Measurements from ENCODE around the gene PHETA2. TPM values are rescaled to one million over a fixed set of nuclear protein-coding genes. Genes with fewer than 3 reads are reported as not detected.
"Not testable (repeated sequence)": the region's sequence is repeated elsewhere in the genome, so short reads cannot be mapped to it uniquely, and the experiment has no call there.

Gene PHETA2
- polyA plus RNA-seq, 6 donors from 2014 or later: 0.43 to 2.1 (median 0.67) TPM

- peak overlapping the region in 1 of 6 donors; percentile 6 for H3K27ac Mint-ChIP-seq
- peaks cover 28 to 33% of the 10 kb centered on the region in 2 donors for H3K36me3 Mint-ChIP-seq
- no peak for ATAC-seq (ENCODE audit: low read depth in 2 of 2)
- peaks cover 0 to 2% (median 0%) of the 10 kb centered on the region in 3 donors for H3K4me1 Mint-ChIP-seq
- H3K9me3 Mint-ChIP-seq: peaks cover 0 to 5% (median 0%) of the 10 kb centered on the region in 7 donors
- no peak for DNase-seq
- peak overlapping the region in 1 of 8 donors; percentile 12 for H3K4me3 Mint-ChIP-seq
- no peaks in the 10 kb centered on the region for H3K27me3 Mint-ChIP-seq
Measured at GRCh38 chr22:42062506-42063170, 11.4 kb upstream of the PHETA2 start.

GRCh38 chr22:42064629-42065028 is 9.4 kb upstream of the PHETA2 start:
- ATAC-seq (ENCODE audit: low read depth in 2 of 2): no peak
- H3K4me1 Mint-ChIP-seq: peaks cover 0 to 13% (median 1%) of the 10 kb centered on the region in 3 donors
- no peaks in the 10 kb centered on the region for H3K27me3 Mint-ChIP-seq
- no peaks in the 10 kb centered on the region for H3K9me3 Mint-ChIP-seq
- H3K36me3 Mint-ChIP-seq: peaks cover 23 to 26% of the 10 kb centered on the region in 2 donors
- DNase-seq: no peak
- no peak overlapping the region for H3K27ac Mint-ChIP-seq
- H3K4me3 Mint-ChIP-seq: no peak overlapping the region

- peaks cover 9 to 21% (median 11%) of the 10 kb centered on the region in 3 donors for H3K4me1 Mint-ChIP-seq
- ATAC-seq (ENCODE audit: low read depth in 2 of 2) (no peak), DNase-seq (no peak)
- no peak overlapping the region for H3K4me3 Mint-ChIP-seq
- no peaks in the 10 kb centered on the region for H3K9me3 Mint-ChIP-seq
- peaks cover 23 to 26% of the 10 kb centered on the region in 2 donors for H3K36me3 Mint-ChIP-seq
- H3K27me3 Mint-ChIP-seq: no peaks in the 10 kb centered on the region
- peak overlapping the region in 1 of 6 donors; percentile 67 for H3K27ac Mint-ChIP-seq
Measured at GRCh38 chr22:42065438-42066125, 8.5 kb upstream of the PHETA2 start.

- no peaks in the 10 kb centered on the region for H3K9me3 Mint-ChIP-seq
- H3K27ac Mint-ChIP-seq: no peak overlapping the region
- peaks cover 15 to 28% (median 17%) of the 10 kb centered on the region in 3 donors for H3K4me1 Mint-ChIP-seq
- ATAC-seq (ENCODE audit: low read depth in 2 of 2) (no peak), DNase-seq (no peak)
- H3K4me3 Mint-ChIP-seq: no peak overlapping the region
- peaks cover 21 to 23% of the 10 kb centered on the region in 2 donors for H3K36me3 Mint-ChIP-seq
- no peaks in the 10 kb centered on the region for H3K27me3 Mint-ChIP-seq
Measured at GRCh38 chr22:42066126-42066761, 7.8 kb upstream of the PHETA2 start.

GRCh38 chr22:42066937-42067336 is 7.1 kb upstream of the PHETA2 start:
- H3K27me3 Mint-ChIP-seq: no peaks in the 10 kb centered on the region
- no peak for ATAC-seq (ENCODE audit: low read depth in 2 of 2)

GRCh38 chr22:42067671-42068251 is 6.3 kb upstream of the PHETA2 start:
- Mint-ChIP-seq H3K27me3 (no peaks in the 10 kb centered on the region), H3K36me3 (peaks cover 19 to 23% of the 10 kb centered on the region in 2 donors), H3K4me3 (no peak overlapping the region), H3K27ac (peak overlapping the region in 1 of 6 donors; percentile 86), H3K4me1 (peaks cover 19 to 38% (median 26%) of the 10 kb centered on the region in 3 donors), H3K9me3 (no peaks in the 10 kb centered on the region)
- no peak for DNase-seq
- no peak for ATAC-seq (ENCODE audit: low read depth in 2 of 2)

More at GRCh38 chr22:42066937-42067336, 7.1 kb upstream of the PHETA2 start:
- no peak overlapping the region for H3K27ac Mint-ChIP-seq
- no peak for DNase-seq
- no peak overlapping the region for H3K4me3 Mint-ChIP-seq
- H3K36me3 Mint-ChIP-seq: peaks cover 19 to 23% of the 10 kb centered on the region in 2 donors
- no peaks in the 10 kb centered on the region for H3K9me3 Mint-ChIP-seq
- peaks cover 17 to 34% (median 23%) of the 10 kb centered on the region in 3 donors for H3K4me1 Mint-ChIP-seq

GRCh38 chr22:42068291-42068690 is 5.8 kb upstream of the PHETA2 start:
- Mint-ChIP-seq H3K36me3 (peaks cover 18 to 19% of the 10 kb centered on the region in 2 donors), H3K9me3 (no peaks in the 10 kb centered on the region), H3K27ac (no peak overlapping the region), H3K27me3 (no peaks in the 10 kb centered on the region), H3K4me1 (peaks cover 24 to 42% (median 31%) of the 10 kb centered on the region in 3 donors), H3K4me3 (peak overlapping the region in 1 of 8 donors; percentile 16)
- DNase-seq (no peak), ATAC-seq (ENCODE audit: low read depth in 2 of 2) (no peak)

GRCh38 chr22:42069801-42070516 is 4.1 kb upstream of the PHETA2 start:
- Mint-ChIP-seq H3K9me3 (no peaks in the 10 kb centered on the region), H3K36me3 (peaks cover 13 to 17% of the 10 kb centered on the region in 2 donors), H3K4me3 (peak overlapping the region; percentile 92 to 98 (median 94)), H3K4me1 (peaks cover 27 to 46% (median 33%) of the 10 kb centered on the region in 3 donors), H3K27me3 (no peaks in the 10 kb centered on the region), H3K27ac (peak overlapping the region; percentile 72 to 95 (median 80))
- ATAC-seq (ENCODE audit: low read depth in 2 of 2) (peak; percentile 1 to 6), DNase-seq (no peak)

- H3K4me3 Mint-ChIP-seq: peak within 1 kb of the TSS; percentile 92 to 98 (median 94)
Measured at GRCh38 chr22:42070517-42071422, 3.3 kb upstream of the PHETA2 start, which contains the start of gene NAGA. TSS of gene NAGA (minus strand) at chr22:42070812. CDS start at chr22:42070297, 515 bp downstream.

GRCh38 chr22:42071508-42071907 is 2.5 kb upstream of the PHETA2 start:
- H3K27me3 Mint-ChIP-seq; H3K36me3 Mint-ChIP-seq; H3K9me3 Mint-ChIP-seq; ATAC-seq (ENCODE audit: low read depth in 2 of 2); DNase-seq: not testable (repeated sequence)
- peak overlapping the region in 4 of 6 donors; percentile 10 to 92 (median 76) for H3K27ac Mint-ChIP-seq
- peak overlapping the region; percentile 52 to 98 (median 94) for H3K4me3 Mint-ChIP-seq
- H3K4me1 Mint-ChIP-seq: peaks cover 30 to 50% (median 33%) of the 10 kb centered on the region in 3 donors

More at GRCh38 chr22:42070517-42071422, 3.3 kb upstream of the PHETA2 start, which contains the start of gene NAGA:
- Mint-ChIP-seq H3K27ac (peak within 1 kb of the TSS; percentile 74 to 95 (median 88)), H3K4me1 (peaks cover 30 to 50% (median 33%) of the 10 kb centered on the region in 3 donors), H3K9me3 (no peaks in the 10 kb centered on the region), H3K27me3 (no peaks in the 10 kb centered on the region), H3K36me3 (peaks cover 5 to 9% of the 10 kb centered on the region in 2 donors)
- peak; percentile 95 to 96 for ATAC-seq (ENCODE audit: low read depth in 2 of 2)
- peak; percentile 90 for DNase-seq

- H3K4me1 Mint-ChIP-seq: peaks cover 30 to 49% (median 33%) of the 10 kb centered on the region in 3 donors
- DNase-seq (no peak), ATAC-seq (ENCODE audit: low read depth in 2 of 2) (no peak)
- H3K9me3 Mint-ChIP-seq: no peaks in the 10 kb centered on the region
- H3K27ac Mint-ChIP-seq: peak overlapping the region in 4 of 6 donors; percentile 35 to 77 (median 66)
- H3K36me3 Mint-ChIP-seq: no peaks in the 10 kb centered on the region
- H3K4me3 Mint-ChIP-seq: peak overlapping the region in 7 of 8 donors; percentile 59 to 81 (median 74)
- no peaks in the 10 kb centered on the region for H3K27me3 Mint-ChIP-seq
Measured at GRCh38 chr22:42072606-42073330, 1.3 kb upstream of the PHETA2 start.
